Caco-2 (cell line): ENCODE measurements around the gene CNR2. TPM values are rescaled to one million over a fixed set of nuclear protein-coding genes. Genes with fewer than 3 reads are reported as not detected.

Experiments
- BruUV-seq: library from RNA; stranded (reverse); fragments of 400-500 nt; replicated peaks from 2 replicates; lab custom pipeline; 2021; lab: Mats Ljungman, UMichigan
- CTCF ChIA-PET: fragments of 300-600 bp; sonication (Branson Sonifier 250); formaldehyde crosslinking; loops from one replicate; lab custom pipeline; 2022; ENCODE audit warnings: antibody characterized with exemption; lab: Charles Lee
- POLR2A ChIA-PET: fragments of 300-600 bp; sonication (Branson Sonifier 250); formaldehyde crosslinking; loops from one replicate; lab custom pipeline; 2022; ENCODE audit warnings: antibody characterized with exemption; lab: Charles Lee
- DNase-seq, 2 experiments: peaks; one replicate each; pipeline versions ENCODE4 v3.0.0 to v3.0.0-alpha.2; 2020 to 2022
- H3K27me3 ChIP-seq: replicated peaks from 2 replicates; pipeline ENCODE4 v1.6.0; 2011; ENCODE audit warnings: low read length; ENCODE audit not compliant: control insufficient read depth, insufficient read depth
- H3K36me3 ChIP-seq: 2 replicates; pipeline ENCODE4 v1.5.1; 2011; ENCODE audit warnings: low read length; ENCODE audit not compliant: control insufficient read depth, insufficient read depth
- H3K4me1 ChIP-seq: fragments of 250-450 bp; sonication (Bioruptor Pico); 2 replicates; pipeline ENCODE4 v1.5.1; 2020; ENCODE audit warnings: mild to moderate bottlenecking
- H3K4me3 ChIP-seq: 2 replicates; pipeline ENCODE4 v1.5.1; 2011; ENCODE audit warnings: low read depth, mild to moderate bottlenecking, control low read depth, low read length
- H3K9me3 ChIP-seq: fragments of 250-450 bp; sonication (Bioruptor Pico); 2 replicates; pipeline ENCODE4 v1.5.1; 2020; ENCODE audit warnings: mild to moderate bottlenecking, moderate library complexity
- H3K27ac Mint-ChIP-seq: one replicate; pipeline ENCODE4 v1.8.0; 2022; ENCODE audit warnings: mixed read lengths; ENCODE audit not compliant: unreplicated experiment
- H3K27me3 Mint-ChIP-seq: one replicate; pipeline ENCODE4 v1.8.0; 2022; ENCODE audit warnings: mixed read lengths; ENCODE audit not compliant: insufficient read depth, unreplicated experiment
- H3K36me3 Mint-ChIP-seq: one replicate; pipeline ENCODE4 v1.8.0; 2022; ENCODE audit warnings: mild to moderate bottlenecking, mixed read lengths; ENCODE audit not compliant: insufficient read depth, unreplicated experiment
- H3K4me1 Mint-ChIP-seq: one replicate; pipeline ENCODE4 v1.8.0; 2022; ENCODE audit warnings: low read depth, mixed read lengths; ENCODE audit not compliant: unreplicated experiment
- H3K4me3 Mint-ChIP-seq: one replicate; pipeline ENCODE4 v1.8.0; 2022; ENCODE audit warnings: mild to moderate bottlenecking, moderate library complexity, mixed read lengths; ENCODE audit not compliant: unreplicated experiment
- H3K9me3 Mint-ChIP-seq: one replicate; pipeline ENCODE4 v1.8.0; 2022; ENCODE audit warnings: mixed read lengths; ENCODE audit not compliant: unreplicated experiment
- CTCF ChIP-seq, 2 experiments: fragments of 200-600 bp in 1 of 2; IDR thresholded peaks; 1 replicate in 1 of 2; 2 replicates in 1 of 2; pipeline versions ENCODE4 v1.5.1 to v1.8.0; 2011 to 2022; ENCODE audit warnings: antibody characterized with exemption in 1 of 2, control low read depth in 1 of 2, inconsistent platforms in 1 of 2, low read depth in 1 of 2, low read length in 1 of 2, mild to moderate bottlenecking in 1 of 2, moderate library complexity in 1 of 2; ENCODE audit not compliant: insufficient read depth in 1 of 2, severe bottlenecking in 1 of 2, unreplicated experiment in 1 of 2
- intact Hi-C: fragments of 100-400 bp; cut with micrococcal nuclease; formaldehyde crosslinking; loops from one replicate; pipeline ENCODE4 v1.10.0; 2022; ENCODE audit not compliant: unreplicated experiment
- total RNA-seq: library from RNA; stranded (reverse); gene quantifications from 2 replicates; pipeline ENCODE4 v1.2.3, GENCODE V29; 2022

CNR2 gene
- total RNA-seq, 1 experiment from 2014 or later = not detected

GRCh38 chr1:23930270-23930669, 17.1 kb upstream of the CNR2 start:
- H3K9me3 Mint-ChIP-seq = no peaks in the 10 kb centered on the region
- no TSS peak for BruUV-seq
- no peak overlapping the region for H3K27ac Mint-ChIP-seq
- H3K36me3 Mint-ChIP-seq = peaks cover 4% of the 10 kb centered on the region
- intact Hi-C loops = no loop called here
- no peaks in the 10 kb centered on the region for H3K36me3 ChIP-seq
- DNase-seq = no peak
- ChIA-PET POLR2A (no interaction called here), CTCF (no interaction called here)
- H3K9me3 ChIP-seq = no peaks in the 10 kb centered on the region
- H3K4me1 ChIP-seq = peaks cover 9% of the 10 kb centered on the region; the same call in 1 of the 2 replicates
- no peak overlapping the region for H3K4me3 Mint-ChIP-seq
- TF ChIP-seq CTCF (IDR thresholded peaks at IDR 0.05; ENCODE audit: insufficient read depth in 1 of 2, low read depth in 1 of 2, low read length in 1 of 2, severe bottlenecking in 1 of 2, unreplicated experiment in 1 of 2) = no peak
- no peak overlapping the region for H3K4me3 ChIP-seq
- H3K4me1 Mint-ChIP-seq = no peaks in the 10 kb centered on the region
- H3K27me3 Mint-ChIP-seq = no peaks in the 10 kb centered on the region
- H3K27me3 ChIP-seq = no peaks in the 10 kb centered on the region

GRCh38 chr1:23928789-23929188, 15.6 kb upstream of the CNR2 start:
- BruUV-seq = no TSS peak
- no peak overlapping the region for H3K4me3 Mint-ChIP-seq
- DNase-seq = no peak
- H3K9me3 Mint-ChIP-seq = no peaks in the 10 kb centered on the region
- intact Hi-C loops = no loop called here
- H3K36me3 ChIP-seq = no peaks in the 10 kb centered on the region
- no peaks in the 10 kb centered on the region for H3K9me3 ChIP-seq
- H3K27me3 ChIP-seq = no peaks in the 10 kb centered on the region
- H3K4me3 ChIP-seq = no peak overlapping the region
- peaks cover 4% of the 10 kb centered on the region for H3K36me3 Mint-ChIP-seq
- no peaks in the 10 kb centered on the region for H3K27me3 Mint-ChIP-seq
- CTCF ChIA-PET = interaction anchor here (0.6 kb wide), 1 partner anchor 113 kb away, joined by 4 read pairs; no protein-coding TSS in a partner anchor
- H3K4me1 ChIP-seq = peaks cover 9% of the 10 kb centered on the region; the same call in 1 of the 2 replicates
- no peak for TF ChIP-seq CTCF (IDR thresholded peaks at IDR 0.05; ENCODE audit: insufficient read depth in 1 of 2, low read depth in 1 of 2, low read length in 1 of 2, severe bottlenecking in 1 of 2, unreplicated experiment in 1 of 2)
- no peaks in the 10 kb centered on the region for H3K4me1 Mint-ChIP-seq
- POLR2A ChIA-PET = no interaction called here
- no peak overlapping the region for H3K27ac Mint-ChIP-seq

- no peaks in the 10 kb centered on the region for H3K4me1 Mint-ChIP-seq
- H3K4me1 ChIP-seq = peaks cover 9% of the 10 kb centered on the region; the same call in 1 of the 2 replicates
- no peaks in the 10 kb centered on the region for H3K36me3 ChIP-seq
- no peak overlapping the region for H3K27ac Mint-ChIP-seq
- no peaks in the 10 kb centered on the region for H3K9me3 Mint-ChIP-seq
- CTCF ChIA-PET = no interaction called here
- no peak overlapping the region for H3K4me3 Mint-ChIP-seq
- no TSS peak for BruUV-seq
- H3K27me3 ChIP-seq = no peaks in the 10 kb centered on the region
- H3K9me3 ChIP-seq = no peaks in the 10 kb centered on the region
- POLR2A ChIA-PET = interaction anchor here (0.6 kb wide), 1 partner anchor 149 kb away, joined by 4 read pairs; the partner anchor contains the start of gene PITHD1
- H3K36me3 Mint-ChIP-seq = peaks cover 4% of the 10 kb centered on the region
- DNase-seq = no peak
- H3K4me3 ChIP-seq = no peak overlapping the region
- intact Hi-C loops = no loop called here
- TF ChIP-seq CTCF (IDR thresholded peaks at IDR 0.05; ENCODE audit: insufficient read depth in 1 of 2, low read depth in 1 of 2, low read length in 1 of 2, severe bottlenecking in 1 of 2, unreplicated experiment in 1 of 2) = no peak
- H3K27me3 Mint-ChIP-seq = no peaks in the 10 kb centered on the region
These were observed 13.9 kb upstream of the CNR2 start for GRCh38 chr1:23927097-23927496.
